ENCODE data around the gene SEMG2. TPM values are rescaled to one million over a fixed set of nuclear protein-coding genes. Genes with fewer than 3 reads are reported as not detected.

Gene SEMG2
- total RNA-seq, 1 donor from 2014 or later: not detected

GRCh38 chr20:45193331-45193730, 27.8 kb upstream of the SEMG2 start:
- Histone ChIP-seq H3K4me3 (ENCODE audit: low read depth, low read length) (no peak overlapping the region), H3K36me3 (ENCODE audit: control insufficient read depth, insufficient read depth, low read length) (no peaks in the 10 kb centered on the region), H3K27me3 (ENCODE audit: control insufficient read depth, insufficient read depth, low read length) (no peaks in the 10 kb centered on the region)
- TF ChIP-seq CTCF (IDR thresholded peaks at IDR 0.05; ENCODE audit: insufficient read depth, low read length, poor library complexity, severe bottlenecking): no peak
- no peak for DNase-seq (ENCODE audit: low read depth)

GRCh38 chr20:45206725-45207124, 14.4 kb upstream of the SEMG2 start, which contains the start of gene SEMG1:
Gene SEMG1, plus strand, starts transcription at chr20:45207033. Its CDS starts 21 bp downstream, at chr20:45207054.
- Histone ChIP-seq H3K4me3 (ENCODE audit: low read depth, low read length) (no peak within 1 kb of the TSS), H3K27me3 (ENCODE audit: control insufficient read depth, insufficient read depth, low read length) (peaks cover 8% of the 10 kb centered on the region), H3K36me3 (ENCODE audit: control insufficient read depth, insufficient read depth, low read length) (no peaks in the 10 kb centered on the region)
- no peak for DNase-seq (ENCODE audit: low read depth)
- TF ChIP-seq CTCF (IDR thresholded peaks at IDR 0.05; ENCODE audit: insufficient read depth, low read length, poor library complexity, severe bottlenecking): no peak

GRCh38 chr20:45209924-45210323, 11.2 kb upstream of the SEMG2 start:
- no peak for TF ChIP-seq CTCF (IDR thresholded peaks at IDR 0.05; ENCODE audit: insufficient read depth, low read length, poor library complexity, severe bottlenecking)
- Histone ChIP-seq H3K4me3 (ENCODE audit: low read depth, low read length) (no peak overlapping the region), H3K27me3 (ENCODE audit: control insufficient read depth, insufficient read depth, low read length) (peaks cover 4% of the 10 kb centered on the region), H3K36me3 (ENCODE audit: control insufficient read depth, insufficient read depth, low read length) (no peaks in the 10 kb centered on the region)
- DNase-seq (ENCODE audit: low read depth): no peak

GRCh38 chr20:45211569-45212474, 9.4 kb upstream of the SEMG2 start:
- TF ChIP-seq CTCF (IDR thresholded peaks at IDR 0.05; ENCODE audit: insufficient read depth, low read length, poor library complexity, severe bottlenecking): no peak
- Histone ChIP-seq H3K4me3 (ENCODE audit: low read depth, low read length) (no peak overlapping the region), H3K36me3 (ENCODE audit: control insufficient read depth, insufficient read depth, low read length) (no peaks in the 10 kb centered on the region), H3K27me3 (ENCODE audit: control insufficient read depth, insufficient read depth, low read length) (peaks cover 4% of the 10 kb centered on the region)
- DNase-seq (ENCODE audit: low read depth): no peak

- Histone ChIP-seq H3K27me3 (ENCODE audit: control insufficient read depth, insufficient read depth, low read length) (peaks cover 4% of the 10 kb centered on the region), H3K4me3 (ENCODE audit: low read depth, low read length) (no peak overlapping the region), H3K36me3 (ENCODE audit: control insufficient read depth, insufficient read depth, low read length) (no peaks in the 10 kb centered on the region)
- TF ChIP-seq CTCF (IDR thresholded peaks at IDR 0.05; ENCODE audit: insufficient read depth, low read length, poor library complexity, severe bottlenecking): no peak
- DNase-seq (ENCODE audit: low read depth): no peak
Measured at GRCh38 chr20:45212836-45213235, 8.3 kb upstream of the SEMG2 start.

All from kidney epithelial cell (primary cell).